ENCODE measurements around the gene SYCN.

Gene SYCN

DNA sequence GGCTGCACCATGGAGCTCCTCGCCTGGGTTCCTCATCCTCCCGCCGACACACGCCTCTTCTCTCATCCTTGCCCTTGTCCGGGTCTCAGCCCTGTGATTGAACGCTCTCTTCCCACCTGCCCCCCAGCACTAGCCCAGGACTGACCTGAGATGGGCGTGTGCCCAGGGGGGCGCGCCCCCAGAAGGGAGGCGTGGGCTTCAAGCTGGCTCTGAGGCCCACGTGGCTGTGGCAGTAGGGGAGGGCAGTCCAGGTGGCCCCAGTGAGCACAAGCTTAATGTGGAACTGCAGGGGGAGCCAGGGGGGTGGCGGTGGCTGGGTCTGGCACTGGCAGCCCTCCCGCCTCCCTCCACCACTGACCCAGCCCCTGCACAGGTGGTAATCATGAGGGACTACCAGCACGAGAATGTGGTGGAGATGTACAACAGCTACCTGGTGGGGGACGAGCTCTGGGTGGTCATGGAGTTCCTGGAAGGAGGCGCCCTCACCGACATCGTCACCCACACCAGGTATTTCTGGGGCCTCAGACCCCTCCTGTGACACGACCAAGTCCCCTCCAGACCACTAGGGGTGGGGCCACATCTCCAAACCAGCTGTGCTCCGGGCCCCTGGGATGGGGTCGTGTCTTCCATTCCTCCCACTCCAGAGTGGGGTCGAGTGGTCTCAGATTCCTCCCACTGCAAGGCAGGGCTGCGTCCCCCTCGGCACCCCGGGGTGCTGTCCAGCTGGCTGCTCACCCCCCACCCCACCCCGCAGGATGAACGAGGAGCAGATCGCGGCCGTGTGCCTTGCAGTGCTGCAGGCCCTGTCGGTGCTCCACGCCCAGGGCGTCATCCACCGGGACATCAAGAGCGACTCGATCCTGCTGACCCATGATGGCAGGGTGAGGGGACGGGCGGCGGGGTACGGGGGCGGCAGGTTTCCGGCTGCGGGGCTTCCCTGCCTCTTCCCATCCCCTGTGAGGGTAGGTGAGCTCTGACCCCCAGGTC lies 29.2 kb downstream of the SYCN start:
- Histone ChIP-seq H3K27ac (no peak overlapping the region), H3K9me3 (ENCODE audit: control insufficient read depth, low read length) (no peaks in the 10 kb centered on the region), H3K4me2 (ENCODE audit: low read length) (no peak overlapping the region), H3K9ac (no peak overlapping the region), H3K36me3 (ENCODE audit: control insufficient read depth, insufficient read depth, low read length) (no peaks in the 10 kb centered on the region), H2AFZ (no peak overlapping the region), H3K4me3 (ENCODE audit: low read depth, low read length) (no peak overlapping the region), H3K4me1 (no peaks in the 10 kb centered on the region), H3K27me3 (ENCODE audit: control insufficient read depth, insufficient read depth, low read length) (no peaks in the 10 kb centered on the region), H3K79me2 (peaks cover 9% of the 10 kb centered on the region)
- TF ChIP-seq, protein P1, sequence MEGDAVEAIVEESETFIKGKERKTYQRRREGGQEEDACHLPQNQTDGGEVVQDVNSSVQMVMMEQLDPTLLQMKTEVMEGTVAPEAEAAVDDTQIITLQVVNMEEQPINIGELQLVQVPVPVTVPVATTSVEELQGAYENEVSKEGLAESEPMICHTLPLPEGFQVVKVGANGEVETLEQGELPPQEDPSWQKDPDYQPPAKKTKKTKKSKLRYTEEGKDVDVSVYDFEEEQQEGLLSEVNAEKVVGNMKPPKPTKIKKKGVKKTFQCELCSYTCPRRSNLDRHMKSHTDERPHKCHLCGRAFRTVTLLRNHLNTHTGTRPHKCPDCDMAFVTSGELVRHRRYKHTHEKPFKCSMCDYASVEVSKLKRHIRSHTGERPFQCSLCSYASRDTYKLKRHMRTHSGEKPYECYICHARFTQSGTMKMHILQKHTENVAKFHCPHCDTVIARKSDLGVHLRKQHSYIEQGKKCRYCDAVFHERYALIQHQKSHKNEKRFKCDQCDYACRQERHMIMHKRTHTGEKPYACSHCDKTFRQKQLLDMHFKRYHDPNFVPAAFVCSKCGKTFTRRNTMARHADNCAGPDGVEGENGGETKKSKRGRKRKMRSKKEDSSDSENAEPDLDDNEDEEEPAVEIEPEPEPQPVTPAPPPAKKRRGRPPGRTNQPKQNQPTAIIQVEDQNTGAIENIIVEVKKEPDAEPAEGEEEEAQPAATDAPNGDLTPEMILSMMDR (IDR thresholded peaks at IDR 0.05) = no peak

DNA sequence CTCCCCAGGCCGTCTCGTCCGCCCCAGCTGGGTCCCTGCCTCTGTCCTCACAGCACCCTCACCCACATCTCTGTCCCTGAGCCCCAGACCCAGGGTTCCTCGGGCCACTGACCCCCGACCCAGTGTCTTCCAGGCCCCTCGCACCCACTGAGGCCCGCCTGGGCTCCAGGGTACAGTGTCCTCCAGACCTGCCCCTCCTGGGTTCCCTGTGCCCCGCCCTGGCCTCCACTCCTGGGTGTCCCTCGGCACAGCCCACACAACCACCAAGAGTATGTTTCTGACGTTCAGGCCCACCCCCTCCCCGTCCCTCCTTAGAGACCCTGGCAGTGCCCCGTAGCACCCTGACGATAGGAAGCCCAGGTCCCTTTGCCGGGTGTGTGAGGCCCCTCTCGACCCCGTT lies 29.9 kb downstream of the SYCN start:
- Histone ChIP-seq H3K27ac (no peak overlapping the region), H3K27me3 (ENCODE audit: control insufficient read depth, insufficient read depth, low read length) (no peaks in the 10 kb centered on the region), H3K4me1 (no peaks in the 10 kb centered on the region), H3K9me3 (ENCODE audit: control insufficient read depth, low read length) (no peaks in the 10 kb centered on the region), H2AFZ (no peak overlapping the region), H3K9ac (no peak overlapping the region), H3K36me3 (ENCODE audit: control insufficient read depth, insufficient read depth, low read length) (no peaks in the 10 kb centered on the region), H3K79me2 (peaks cover 12% of the 10 kb centered on the region), H3K4me3 (ENCODE audit: low read depth, low read length) (no peak overlapping the region), H3K4me2 (ENCODE audit: low read length) (no peak overlapping the region)
- TF ChIP-seq, protein P1 (IDR thresholded peaks at IDR 0.05) = no peak

DNA sequence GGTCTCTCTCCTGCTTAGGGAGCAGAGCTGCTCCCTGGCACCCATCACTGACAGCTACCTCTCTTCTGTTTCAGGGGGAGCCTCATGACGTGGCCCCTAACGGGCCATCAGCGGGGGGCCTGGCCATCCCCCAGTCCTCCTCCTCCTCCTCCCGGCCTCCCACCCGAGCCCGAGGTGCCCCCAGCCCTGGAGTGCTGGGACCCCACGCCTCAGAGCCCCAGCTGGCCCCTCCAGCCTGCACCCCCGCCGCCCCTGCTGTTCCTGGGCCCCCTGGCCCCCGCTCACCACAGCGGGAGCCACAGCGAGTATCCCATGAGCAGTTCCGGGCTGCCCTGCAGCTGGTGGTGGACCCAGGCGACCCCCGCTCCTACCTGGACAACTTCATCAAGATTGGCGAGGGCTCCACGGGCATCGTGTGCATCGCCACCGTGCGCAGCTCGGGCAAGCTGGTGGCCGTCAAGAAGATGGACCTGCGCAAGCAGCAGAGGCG lies 30.5 kb downstream of the SYCN start:
- Histone ChIP-seq H3K4me1 (no peaks in the 10 kb centered on the region), H3K27me3 (ENCODE audit: control insufficient read depth, insufficient read depth, low read length) (no peaks in the 10 kb centered on the region), H3K4me2 (ENCODE audit: low read length) (no peak overlapping the region), H3K79me2 (peaks cover 18% of the 10 kb centered on the region), H3K36me3 (ENCODE audit: control insufficient read depth, insufficient read depth, low read length) (no peaks in the 10 kb centered on the region), H3K4me3 (ENCODE audit: low read depth, low read length) (no peak overlapping the region), H2AFZ (no peak overlapping the region), H3K9me3 (ENCODE audit: control insufficient read depth, low read length) (no peaks in the 10 kb centered on the region), H3K27ac (no peak overlapping the region), H3K9ac (no peak overlapping the region)
- TF ChIP-seq, protein P1 (IDR thresholded peaks at IDR 0.05) = no peak

DNA sequence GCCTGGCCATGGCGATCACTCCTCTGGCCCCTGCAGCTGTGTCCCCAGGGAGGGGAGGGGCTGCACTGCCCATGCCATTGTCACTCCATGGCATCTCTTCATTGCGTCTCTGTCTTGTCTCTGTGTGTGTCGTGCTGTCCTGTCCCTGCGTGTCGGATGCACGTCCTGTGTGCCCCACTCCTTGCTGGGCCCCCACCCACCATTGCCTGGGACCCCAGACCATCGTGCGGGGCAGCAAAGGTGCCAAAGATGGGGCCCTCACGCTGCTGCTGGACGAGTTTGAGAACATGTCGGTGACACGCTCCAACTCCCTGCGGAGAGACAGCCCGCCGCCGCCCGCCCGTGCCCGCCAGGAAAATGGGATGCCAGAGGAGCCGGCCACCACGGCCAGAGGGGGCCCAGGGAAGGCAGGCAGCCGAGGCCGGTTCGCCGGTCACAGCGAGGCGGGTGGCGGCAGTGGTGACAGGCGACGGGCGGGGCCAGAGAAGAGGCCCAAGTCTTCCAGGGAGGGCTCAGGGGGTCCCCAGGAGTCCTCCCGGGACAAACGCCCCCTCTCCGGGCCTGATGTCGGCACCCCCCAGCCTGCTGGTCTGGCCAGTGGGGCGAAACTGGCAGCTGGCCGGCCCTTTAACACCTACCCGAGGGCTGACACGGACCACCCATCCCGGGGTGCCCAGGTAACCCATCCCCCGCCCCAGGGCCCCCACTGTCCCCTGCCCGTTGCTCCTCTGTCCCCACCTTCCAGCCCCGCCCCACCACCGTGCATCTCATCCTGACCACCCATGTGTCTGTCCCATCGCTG lies 31.2 kb downstream of the SYCN start:
- TF ChIP-seq, protein P1 (IDR thresholded peaks at IDR 0.05) = no peak
- no peaks in the 10 kb centered on the region for H3K36me3 ChIP-seq (ENCODE audit: control insufficient read depth, insufficient read depth, low read length)
- no peak overlapping the region for H3K27ac ChIP-seq
- H2AFZ ChIP-seq = no peak overlapping the region
- H3K4me1 ChIP-seq = peaks cover 2% of the 10 kb centered on the region
- H3K27me3 ChIP-seq (ENCODE audit: control insufficient read depth, insufficient read depth, low read length) = no peaks in the 10 kb centered on the region
- no peak overlapping the region for H3K4me2 ChIP-seq (ENCODE audit: low read length)
- H3K4me3 ChIP-seq (ENCODE audit: low read depth, low read length) = no peak overlapping the region
- H3K9me3 ChIP-seq (ENCODE audit: control insufficient read depth, low read length) = no peaks in the 10 kb centered on the region
- no peak overlapping the region for H3K9ac ChIP-seq
- peaks cover 24% of the 10 kb centered on the region for H3K79me2 ChIP-seq

Measured in parathyroid adenoma (tissue), 2 donors.